ENCODE results near the gene TCP11X1.
"Not testable (repeated sequence)": the region's sequence is repeated elsewhere in the genome, so short reads cannot be mapped to it uniquely, and the experiment has no call there.

The TCP11X1 gene

GRCh38 chrX:102214986-102215385 is at the start of gene TCP11X1:
TSS of gene TCP11X1 (plus strand) at chrX:102215301.
- DNase-seq (ENCODE audit: low read depth in 2 of 2): not testable (repeated sequence)

DNA sequence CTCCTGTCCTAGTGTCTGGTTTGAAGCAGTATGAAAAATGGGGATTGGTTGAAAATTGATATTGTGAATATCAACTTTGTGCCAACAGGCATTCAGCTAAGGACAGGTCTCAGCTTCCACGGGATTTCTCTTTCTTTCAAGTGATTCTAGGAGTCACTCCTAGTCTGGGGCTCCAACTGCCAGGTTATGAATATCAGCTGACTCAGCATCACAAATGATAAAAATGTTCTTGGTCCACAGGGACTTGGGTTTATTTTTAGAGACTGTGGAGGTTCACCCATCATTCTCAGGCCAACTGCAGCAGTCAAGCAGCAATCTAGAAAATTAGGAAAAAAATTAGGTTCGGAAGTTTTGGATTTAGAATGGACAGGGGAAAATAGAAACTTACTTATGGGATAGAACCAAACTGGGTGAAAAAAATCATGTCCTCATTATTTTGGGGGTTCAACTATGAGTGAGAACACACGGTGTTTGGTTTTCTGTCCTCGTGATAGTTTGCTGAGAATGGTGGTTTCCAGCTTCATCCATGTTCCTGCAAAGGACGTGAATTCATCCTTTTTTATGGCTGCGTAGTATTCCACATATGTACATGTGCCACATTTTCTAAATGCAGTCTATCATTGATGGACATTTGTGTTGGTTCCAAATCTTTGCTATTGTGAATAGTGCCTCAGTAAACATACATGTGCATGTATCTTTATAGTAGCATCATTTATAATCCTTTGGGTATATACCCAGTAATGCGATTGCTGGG is 29.0 kb upstream of the TCP11X1 start:
- DNase-seq (ENCODE audit: low read depth in 2 of 2): no peak

DNA sequence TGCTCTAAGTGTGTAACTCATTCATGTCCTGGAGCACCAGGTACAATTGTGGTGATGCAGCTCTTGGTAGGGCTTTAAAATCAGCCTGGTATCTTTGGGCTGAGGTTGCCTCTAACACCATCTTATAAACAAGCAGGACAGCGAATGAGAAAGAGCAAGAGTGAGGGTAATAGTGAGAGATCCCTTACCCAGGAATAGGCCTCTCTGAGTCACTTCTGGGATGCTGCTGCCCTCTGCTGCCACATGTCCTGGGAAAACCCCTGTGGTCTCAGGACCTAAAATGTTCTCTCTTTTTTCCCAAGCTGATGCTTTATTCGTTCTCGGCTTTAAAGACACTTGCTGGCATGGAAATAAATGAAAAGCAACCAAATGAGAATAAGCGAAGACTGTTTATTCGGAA is 7.2 kb upstream of the TCP11X1 start:
- DNase-seq (ENCODE audit: low read depth in 2 of 2): not testable (repeated sequence)

DNA sequence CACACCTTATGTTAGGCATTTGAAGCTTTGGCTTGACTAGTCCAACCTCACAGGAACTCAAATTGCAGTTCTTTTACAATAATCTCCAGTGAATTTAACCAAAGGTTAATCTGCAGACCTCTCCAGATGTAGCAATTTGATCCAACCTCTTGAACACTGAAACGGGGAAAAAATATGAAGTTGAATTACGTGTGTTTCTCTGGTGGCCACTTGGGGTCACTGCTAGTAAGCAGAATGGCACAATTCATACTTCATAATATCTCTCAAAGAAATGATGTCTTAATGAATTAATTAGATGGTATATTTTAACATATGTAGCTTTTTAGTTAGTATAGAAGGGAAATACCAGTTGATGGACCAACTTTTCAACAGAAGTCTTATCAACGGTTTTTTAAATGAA is 1.4 kb downstream of the TCP11X1 start:
- DNase-seq (ENCODE audit: low read depth in 2 of 2): not testable (repeated sequence)

- DNase-seq (ENCODE audit: low read depth in 2 of 2): not testable (repeated sequence)
Measured at GRCh38 chrX:102235678-102236077, 20.6 kb downstream of the TCP11X1 start.

- not testable (repeated sequence) for DNase-seq (ENCODE audit: low read depth in 2 of 2)
Measured at GRCh38 chrX:102240265-102240664, 25.2 kb downstream of the TCP11X1 start.

DNA sequence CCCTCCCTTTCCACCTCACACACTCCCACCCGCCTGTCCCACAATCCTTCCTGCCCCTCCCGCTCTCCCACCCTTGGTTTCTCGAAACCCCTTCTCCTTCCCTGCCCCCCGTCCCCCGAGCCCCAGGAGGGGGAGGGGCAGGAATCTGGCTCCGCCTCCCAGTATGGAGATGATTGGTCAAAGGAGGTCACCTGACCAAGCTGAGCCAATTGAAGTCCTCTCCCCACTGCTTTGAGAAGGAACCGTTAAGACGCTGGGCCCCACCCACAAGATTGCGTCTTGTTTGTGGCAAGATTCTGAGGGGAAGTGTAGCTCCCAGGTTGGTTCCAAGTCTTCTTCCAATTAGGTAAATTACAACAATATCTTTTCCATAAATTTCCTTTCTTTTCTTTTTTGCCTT is 31.8 kb downstream of the TCP11X1 start, which contains the start of gene NXF2:
Gene NXF2, plus strand, starts transcription at position 275 of the 400 bp plus-strand sequence. CDS start 59,912 bp downstream, outside the sequence.
- DNase-seq (ENCODE audit: low read depth in 2 of 2): not testable (repeated sequence)

GRCh38 chrX:102272231-102272630 is 57.1 kb downstream of the TCP11X1 start:
- not testable (repeated sequence) for DNase-seq (ENCODE audit: low read depth in 2 of 2)

Data from activated CD8-positive, alpha-beta memory T cell treated with anti-CD3 and anti-CD28 coated beads for 4 hours (primary cell).